ENCODE measurements around the gene ITCH.
"Not testable (repeated sequence)": the region's sequence is repeated elsewhere in the genome, so short reads cannot be mapped to it uniquely, and the experiment has no call there.

ITCH gene

DNA sequence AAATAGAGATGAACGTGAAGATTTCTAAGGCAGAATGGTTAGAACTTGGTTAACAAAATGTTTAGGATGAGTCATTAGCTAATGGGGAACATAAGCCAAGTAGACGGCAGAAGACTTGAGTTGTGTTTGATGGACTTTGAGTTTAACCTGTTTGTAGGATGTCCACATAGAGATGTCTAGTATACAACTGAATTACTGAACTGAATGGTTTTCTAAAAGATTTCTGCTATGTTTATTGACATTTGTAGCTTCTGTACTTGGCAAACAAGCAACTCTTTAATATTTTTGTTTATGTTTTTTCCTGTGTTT, 98.7 kb downstream of the ITCH start:
- no peak for DNase-seq (ENCODE audit: low spot score)

GRCh38 chr20:34468951-34469350, 105.9 kb downstream of the ITCH start:
- no peak for DNase-seq (ENCODE audit: low spot score)

DNA sequence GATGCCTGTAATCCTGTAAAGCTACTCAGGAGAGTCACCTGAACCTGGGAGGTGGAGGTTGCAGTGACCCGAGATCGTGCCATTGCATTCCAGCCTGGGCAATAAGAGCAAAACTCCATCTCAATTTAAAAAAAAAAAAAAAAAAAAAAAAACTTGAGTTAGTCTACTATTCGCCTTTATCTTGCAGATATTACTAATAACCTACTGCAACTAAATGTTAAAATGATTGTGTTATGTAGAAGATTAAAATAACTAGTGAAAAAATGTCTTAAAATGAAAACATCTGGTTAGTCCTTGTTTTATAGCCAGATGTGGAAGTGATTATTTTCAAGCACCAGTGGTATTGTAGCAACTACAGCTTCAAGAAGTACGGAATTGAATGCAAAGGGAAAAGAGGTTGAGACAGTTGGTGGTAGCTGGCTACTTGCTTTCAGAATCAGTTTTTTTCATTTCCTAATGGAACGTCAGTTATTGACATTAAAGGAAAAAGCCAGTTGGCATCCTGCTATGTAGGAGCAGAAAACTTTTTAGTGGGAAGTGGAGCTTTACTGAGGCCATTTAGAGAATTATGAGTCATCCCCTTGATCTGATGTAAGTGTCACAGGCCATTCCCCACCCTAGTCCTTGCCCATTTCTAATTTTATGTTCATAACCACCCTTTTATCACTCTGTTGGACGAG, 109.3 kb downstream of the ITCH start:
- DNase-seq (ENCODE audit: low spot score): no peak

DNA sequence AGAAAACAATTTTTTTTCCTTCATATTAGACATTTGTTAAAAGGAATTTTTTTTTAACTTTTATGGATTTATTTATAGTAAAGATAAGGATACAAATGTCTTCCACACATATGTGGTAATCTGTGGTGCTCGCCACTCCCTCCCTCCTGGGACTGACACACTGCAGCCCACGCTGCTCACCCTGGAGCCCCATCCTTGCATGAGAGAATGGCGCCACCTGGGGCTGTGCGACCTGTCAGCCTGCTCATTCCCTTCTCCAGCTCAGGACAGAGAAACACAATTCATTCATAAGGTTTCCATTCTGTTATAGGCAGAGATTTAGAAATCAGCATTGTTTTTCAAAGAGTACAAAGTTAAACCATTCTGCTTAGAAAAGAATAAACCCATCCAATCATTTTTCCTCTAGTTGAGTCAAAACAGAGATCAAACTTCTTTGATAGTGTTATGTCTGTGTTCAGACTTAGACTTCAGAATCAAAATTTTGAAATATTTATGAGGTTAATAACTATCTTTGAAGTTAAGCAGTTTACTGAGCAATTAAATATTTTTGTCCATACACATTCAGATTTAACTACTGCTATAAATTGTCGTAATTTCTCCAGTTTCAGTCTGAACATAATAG, 110.3 kb downstream of the ITCH start:
- peak; percentile 26 for DNase-seq (ENCODE audit: low spot score)

GRCh38 chr20:34475979-34476736, 113.1 kb downstream of the ITCH start:
- peak; percentile 16 for DNase-seq (ENCODE audit: low spot score)

DNA sequence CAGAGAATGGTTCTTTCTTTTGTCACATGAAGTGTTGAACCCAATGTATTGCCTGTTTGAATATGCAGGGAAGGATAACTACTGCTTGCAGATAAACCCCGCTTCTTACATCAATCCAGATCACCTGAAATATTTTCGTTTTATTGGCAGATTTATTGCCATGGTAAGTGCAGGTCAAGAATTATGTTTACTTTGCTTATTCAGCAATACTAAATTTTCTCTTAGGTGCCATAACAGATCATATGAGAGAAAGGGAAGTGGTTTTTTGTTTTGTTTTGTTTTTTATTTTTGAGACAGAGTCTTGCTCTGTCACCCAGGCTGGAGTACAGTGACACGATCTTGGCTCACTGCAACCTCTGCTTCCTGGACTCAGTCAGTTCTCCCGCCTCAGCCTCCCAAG, 116.6 kb downstream of the ITCH start:
- DNase-seq (ENCODE audit: low spot score): no peak

DNA sequence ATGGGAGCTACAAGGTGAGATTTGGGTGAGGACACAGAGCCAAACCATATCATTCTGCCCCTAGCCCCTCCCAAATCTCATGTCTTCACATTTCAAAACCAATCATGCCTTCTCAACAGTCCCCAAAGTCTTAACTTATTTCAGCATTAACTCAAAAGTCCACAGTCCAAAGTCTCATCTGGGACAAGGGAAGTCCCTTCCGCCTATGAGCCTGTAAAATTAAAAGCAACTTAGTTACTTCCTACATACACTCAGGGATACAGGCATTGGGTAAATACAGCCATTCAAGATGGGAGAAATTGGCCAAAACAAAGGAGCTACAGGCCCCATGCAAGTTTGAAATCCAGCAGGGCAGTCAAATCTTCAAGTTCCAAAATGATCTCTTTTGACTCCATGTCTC, 119.1 kb downstream of the ITCH start:
- DNase-seq (ENCODE audit: low spot score): not testable (repeated sequence)

DNA sequence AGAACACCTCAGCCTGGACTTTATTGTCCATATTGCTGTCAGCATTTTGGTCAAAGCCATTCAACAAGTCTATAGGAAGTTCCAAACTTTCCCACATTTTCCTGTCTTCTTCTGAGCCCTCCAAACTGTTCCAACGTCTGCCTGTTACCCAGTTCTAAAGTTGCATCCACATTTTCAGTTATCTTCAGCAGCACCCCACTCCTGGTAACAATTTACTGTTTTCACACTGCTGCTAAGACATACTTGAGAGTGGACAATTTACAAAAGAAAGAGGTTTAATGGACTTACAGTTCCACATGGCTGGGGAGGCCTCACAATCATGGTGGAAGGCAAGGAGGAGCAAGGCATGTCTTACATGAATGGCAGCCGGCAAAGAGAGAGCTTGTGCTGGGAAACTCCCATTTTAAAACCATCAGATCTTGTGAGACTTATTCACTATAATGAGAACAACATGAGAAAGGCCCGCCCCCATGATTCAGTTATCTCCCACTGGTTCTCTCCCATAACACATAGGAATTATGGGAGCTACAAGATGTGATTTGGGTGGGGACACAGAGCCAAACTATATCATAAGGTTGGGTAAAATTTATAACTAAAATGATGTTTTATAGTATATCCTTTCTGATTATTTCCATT, 120.6 kb downstream of the ITCH start:
- DNase-seq (ENCODE audit: low spot score): not testable (repeated sequence)

- DNase-seq (ENCODE audit: low spot score): no peak
These were observed 122.1 kb downstream of the ITCH start for GRCh38 chr20:34485068-34485634.

DNA sequence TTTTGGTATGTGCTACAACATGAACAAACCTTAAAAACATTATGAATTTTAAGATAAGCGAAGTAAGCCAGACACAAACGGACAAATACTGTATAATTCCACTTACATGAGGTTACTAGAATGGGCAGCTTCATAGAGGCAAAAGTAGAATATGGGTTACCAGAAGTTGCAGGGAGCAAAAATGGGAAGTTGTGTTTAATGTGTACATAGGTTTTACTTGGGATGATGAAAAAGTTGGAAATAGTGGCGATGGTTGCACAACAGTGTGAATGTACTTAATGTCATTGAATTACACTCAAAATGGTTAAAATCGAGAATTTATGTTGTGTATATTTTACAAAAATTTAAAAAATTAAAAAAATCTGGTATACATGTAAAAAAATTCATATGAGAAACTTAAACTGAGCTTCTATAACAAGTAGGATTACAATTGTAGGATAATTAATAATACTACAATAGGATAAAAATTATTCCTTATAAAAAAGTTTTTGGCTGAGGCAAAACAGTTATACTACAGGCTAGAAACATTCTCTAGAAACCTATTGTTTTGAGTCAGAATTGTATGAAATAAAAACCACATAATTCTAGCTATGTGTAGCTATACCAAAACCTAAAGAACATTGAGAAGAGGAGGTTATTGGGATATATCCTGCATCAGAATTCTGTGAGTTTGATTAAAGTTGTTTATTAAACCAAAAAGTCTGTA, 128.3 kb downstream of the ITCH start:
- no peak for DNase-seq (ENCODE audit: low spot score)

DNA sequence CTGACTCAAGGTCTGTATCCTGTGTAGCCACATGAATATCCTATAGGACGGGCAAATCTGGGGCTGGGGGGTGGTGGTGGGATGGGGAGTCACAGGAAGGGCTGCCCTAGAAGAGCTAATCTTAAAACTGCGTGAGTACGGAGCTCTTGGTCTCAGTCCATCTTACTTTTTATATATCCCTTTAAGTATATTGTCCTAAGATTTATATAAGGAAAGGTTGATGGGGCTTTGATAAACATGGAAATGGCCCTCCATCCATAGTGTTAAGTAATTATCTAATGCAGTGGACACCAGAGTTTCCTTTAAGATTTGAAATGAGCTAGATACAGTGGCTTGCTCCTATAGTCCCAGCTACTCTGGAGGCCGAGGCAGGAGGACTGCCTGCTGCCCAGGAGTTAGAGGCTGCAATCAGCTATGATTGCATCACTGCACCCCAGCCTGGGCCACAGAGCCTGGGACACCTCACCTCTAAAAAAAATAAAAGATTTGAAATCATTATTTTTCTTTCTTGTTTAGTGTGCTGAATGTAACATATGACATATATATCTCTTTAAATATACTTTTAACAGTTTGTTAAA, 128.9 kb downstream of the ITCH start:
- no peak for DNase-seq (ENCODE audit: low spot score)

DNA sequence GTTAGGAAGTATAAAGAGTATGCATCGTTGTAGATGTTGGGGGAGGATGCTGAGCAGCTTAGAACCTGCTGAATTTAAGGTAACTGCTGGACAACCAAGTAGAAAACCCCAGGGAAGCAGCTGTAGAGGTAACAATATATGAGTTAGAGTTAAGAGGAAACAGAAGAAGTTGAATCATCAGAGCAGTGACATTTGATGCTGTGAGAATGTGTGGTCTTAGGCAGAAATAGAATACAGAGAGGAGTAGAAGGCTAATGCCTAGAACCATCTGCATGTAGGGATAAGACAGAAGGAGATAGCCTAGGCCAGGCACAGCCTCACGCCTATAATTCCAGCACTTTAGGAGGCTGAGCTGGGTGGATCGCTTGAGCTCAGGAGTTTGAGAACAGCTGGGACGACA, 130.6 kb downstream of the ITCH start:
- DNase-seq (ENCODE audit: low spot score): no peak

DNA sequence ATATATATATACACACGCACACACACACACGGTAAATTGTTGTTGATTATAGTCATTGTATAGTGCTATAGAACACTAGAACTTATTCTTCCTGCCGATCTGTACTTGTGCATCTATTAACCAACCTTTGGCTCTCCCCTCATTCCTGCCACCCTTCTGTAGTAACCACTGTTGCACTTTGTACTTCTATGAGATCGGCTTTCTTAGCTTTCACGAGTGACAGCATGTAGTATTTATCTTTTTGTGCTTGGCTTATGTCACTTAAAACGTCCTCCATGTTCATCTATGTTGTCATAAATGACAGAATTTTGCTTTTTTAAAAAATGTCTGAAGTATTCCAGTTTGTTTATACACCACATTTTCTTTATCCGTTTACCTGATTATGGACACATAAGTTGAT, 132.2 kb downstream of the ITCH start:
- DNase-seq (ENCODE audit: low spot score): no peak

DNA sequence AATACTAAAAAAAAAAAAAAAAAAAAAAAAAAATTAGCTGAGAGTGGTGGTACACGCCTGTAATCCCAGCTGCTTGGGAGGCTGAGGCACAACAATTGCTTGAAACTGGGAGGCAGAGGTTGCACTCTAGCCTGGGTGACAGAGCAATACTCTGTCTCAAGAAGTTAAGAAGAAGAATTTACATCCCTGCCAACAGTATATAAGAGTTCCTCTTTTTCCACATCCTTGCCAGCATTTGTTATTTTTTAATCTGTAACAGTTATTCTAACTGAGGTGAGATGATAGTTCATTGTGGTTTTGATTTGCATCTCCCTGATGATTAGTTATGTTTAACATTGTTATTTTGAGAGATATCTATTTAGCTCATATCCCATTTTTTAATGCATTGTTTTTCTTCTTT, 132.8 kb downstream of the ITCH start:
- no peak for DNase-seq (ENCODE audit: low spot score)

DNA sequence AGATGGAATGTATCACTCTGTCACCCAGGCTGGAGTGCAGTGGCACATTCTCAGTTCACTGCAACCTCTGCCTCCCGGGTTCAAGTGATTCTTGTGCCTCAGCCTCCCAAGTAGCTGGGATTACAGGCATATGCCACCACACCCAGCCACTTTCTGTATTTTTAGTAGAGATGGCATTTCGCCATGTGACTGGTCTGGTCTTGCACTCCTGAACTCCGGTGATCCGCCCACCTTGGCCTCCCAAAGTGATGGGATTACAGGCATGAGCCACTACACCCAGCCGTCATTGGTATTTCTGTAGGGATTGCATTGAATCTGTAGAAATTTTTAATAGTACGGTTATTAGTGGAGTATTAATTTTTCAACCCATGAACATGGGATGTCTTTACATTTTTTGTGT, 134.5 kb downstream of the ITCH start:
- not testable (repeated sequence) for DNase-seq (ENCODE audit: low spot score)

DNA sequence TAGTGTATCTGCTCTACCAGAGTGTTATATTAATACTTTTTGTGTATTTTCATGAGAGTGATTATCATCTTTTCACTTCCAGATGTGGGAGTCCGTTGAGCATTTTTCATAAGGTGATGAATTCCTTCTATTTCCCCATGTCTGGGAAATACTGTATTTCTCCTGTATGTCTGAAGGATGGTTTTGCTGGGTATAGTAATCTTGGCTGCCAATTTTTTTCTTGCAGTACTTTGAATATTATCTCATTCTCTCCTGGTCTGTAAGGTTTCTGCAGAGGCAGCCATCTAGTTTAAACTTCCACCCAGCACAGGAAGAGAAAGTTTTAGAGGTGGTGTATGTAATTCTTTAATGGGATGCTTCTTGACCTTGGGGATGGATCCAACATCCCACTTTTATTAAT, 137.8 kb downstream of the ITCH start:
- DNase-seq (ENCODE audit: low spot score): no peak

- DNase-seq (ENCODE audit: low spot score): no peak
These were observed 143.4 kb downstream of the ITCH start for GRCh38 chr20:34506480-34506879.

- no peak for DNase-seq (ENCODE audit: low spot score)
These were observed 144.8 kb downstream of the ITCH start for GRCh38 chr20:34507702-34508413.

GRCh38 chr20:34510575-34510974, 147.5 kb downstream of the ITCH start:
- DNase-seq (ENCODE audit: low spot score): no peak

DNA sequence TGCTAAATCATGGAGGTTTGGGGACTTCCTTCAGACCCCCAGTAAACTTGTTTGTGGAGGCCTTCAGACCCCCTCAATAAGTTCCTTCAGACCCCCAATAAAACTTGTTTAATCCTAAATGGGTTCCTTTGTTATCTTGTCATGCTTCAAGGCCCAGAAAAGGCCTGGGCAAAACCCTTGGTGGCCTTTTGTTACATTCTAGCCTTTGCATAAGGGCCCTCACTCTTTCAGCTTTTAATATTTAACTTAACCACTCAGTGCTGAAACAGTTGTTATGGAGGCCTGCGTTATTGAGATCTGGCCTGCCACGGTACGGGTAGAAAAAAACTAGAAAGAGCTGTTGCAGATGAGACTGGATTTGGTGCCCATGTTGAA, 148.8 kb downstream of the ITCH start:
- DNase-seq (ENCODE audit: low spot score): no peak
